ENCODE measurements around the gene TENT4B. TPM values are rescaled to one million over a fixed set of nuclear protein-coding genes. Genes with fewer than 3 reads are reported as not detected.

TENT4B gene
- total RNA-seq: 10 to 100 TPM; 10.7 to 15.6 (median 13.2) TPM

DNA sequence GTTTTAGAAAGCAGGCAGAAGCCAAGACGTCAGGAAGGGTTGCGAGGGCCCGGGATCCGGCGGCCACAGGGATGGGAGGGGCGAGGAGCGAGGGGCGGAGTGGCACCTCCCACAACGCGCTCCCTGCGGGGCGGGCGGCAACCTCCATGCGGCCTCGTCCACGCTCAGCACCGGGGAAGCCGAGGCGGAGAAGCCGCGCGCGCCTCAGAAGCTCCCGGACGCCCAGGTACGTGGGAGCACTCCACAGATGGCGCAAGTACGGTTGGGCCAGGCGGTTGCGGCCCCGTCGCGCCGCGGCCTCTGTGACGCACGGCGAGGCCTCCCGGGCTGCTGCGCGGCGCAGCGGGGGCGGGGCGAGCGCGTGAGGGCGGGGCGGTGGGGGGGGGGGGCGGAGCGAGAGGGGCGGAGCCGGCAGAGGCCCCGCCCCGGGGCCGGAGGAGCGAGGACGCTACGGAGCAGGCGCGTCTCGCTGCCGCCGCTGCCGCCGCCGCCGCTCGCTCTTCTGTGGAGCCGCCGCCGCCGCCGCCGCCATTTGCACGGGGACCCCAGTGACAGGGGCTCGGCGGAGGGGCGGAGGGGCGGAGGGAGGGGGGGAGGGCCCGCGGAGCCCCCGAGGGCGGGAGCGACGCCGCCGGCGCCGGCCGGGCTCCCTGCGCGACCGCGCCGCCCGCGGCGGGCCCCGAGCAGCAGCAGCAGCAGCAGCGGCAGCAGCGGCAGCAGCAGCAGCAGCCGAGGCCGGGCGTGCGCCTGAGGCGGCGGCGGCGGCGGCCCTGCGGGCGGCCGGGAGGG lies at the start of gene TENT4B:
Gene TENT4B, plus strand, starts transcription at position 500 of the 789 bp plus-strand sequence. CDS start 316 bp downstream, outside the sequence.
- no peak for TF ChIP-seq CTCF (IDR thresholded peaks at IDR 0.05)
- DNase-seq (ENCODE audit: low spot score) (peak; percentile 38), ATAC-seq (ENCODE audit: low FRiP score) (peak; percentile 87)

GRCh38 chr16:50103764-50104163 lies 49.3 kb upstream of the TENT4B start:
- no peak for ATAC-seq (ENCODE audit: low FRiP score)
- TF ChIP-seq CTCF (IDR thresholded peaks at IDR 0.05): no peak
- DNase-seq (ENCODE audit: low spot score): no peak

DNA sequence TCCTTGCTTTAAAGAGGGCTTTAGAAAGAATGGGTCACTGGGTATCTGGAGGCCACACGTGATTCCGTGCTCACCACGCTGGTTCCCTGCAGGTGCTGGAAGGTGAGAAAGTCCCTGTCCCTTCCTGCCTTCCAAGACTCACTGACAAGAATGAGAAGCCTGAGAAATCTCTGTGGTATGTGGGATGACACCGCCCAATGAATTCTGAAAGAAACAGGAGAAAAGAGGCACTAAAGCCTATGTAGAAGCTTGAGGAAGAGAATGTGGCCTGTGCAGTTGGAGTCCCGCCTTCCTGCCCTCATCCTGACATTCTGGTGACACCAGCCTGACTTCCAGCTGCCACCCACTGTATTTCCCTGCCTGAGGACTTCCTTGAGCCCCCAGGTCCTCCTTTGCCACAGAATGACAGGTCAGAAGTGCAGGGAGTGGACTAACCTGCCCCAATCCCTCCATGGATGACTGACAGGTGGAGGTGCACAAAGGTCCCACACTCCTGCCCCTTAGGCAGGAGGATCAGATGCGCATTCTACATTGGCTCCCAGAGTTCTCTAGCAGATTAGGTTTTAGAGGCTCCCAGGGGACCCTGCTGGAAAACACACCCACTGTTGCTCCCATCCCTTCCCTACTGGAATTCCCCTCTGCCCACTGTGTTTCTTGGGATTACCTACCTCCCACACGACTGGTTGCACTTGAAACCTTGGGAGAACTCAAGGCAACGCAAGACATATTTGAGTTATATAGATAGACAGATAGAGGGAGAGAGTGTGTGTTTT lies 38.6 kb upstream of the TENT4B start:
- ATAC-seq (ENCODE audit: low FRiP score): no peak
- no peak for TF ChIP-seq CTCF (IDR thresholded peaks at IDR 0.05)
- no peak for DNase-seq (ENCODE audit: low spot score)

DNA sequence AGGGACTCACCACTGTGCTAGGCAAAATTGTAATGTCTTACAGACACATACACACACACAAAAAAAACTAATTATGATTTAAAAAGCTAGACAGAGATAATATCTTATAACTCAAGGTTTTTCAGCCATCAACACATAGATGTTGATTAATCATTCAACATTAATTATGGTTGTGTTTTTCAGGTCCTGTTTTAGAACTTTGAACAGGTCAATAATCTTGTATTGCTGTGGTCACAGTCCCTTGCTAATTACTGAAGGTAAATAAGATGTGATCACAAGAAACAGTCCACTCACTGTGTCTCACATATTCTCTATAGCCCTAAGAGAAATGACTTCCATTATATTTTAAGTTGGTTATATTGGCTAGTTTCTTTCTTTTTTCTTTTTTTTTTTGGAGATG lies 32.4 kb upstream of the TENT4B start:
- no peak for TF ChIP-seq CTCF (IDR thresholded peaks at IDR 0.05)
- DNase-seq (ENCODE audit: low spot score) (no peak), ATAC-seq (ENCODE audit: low FRiP score) (no peak)

DNA sequence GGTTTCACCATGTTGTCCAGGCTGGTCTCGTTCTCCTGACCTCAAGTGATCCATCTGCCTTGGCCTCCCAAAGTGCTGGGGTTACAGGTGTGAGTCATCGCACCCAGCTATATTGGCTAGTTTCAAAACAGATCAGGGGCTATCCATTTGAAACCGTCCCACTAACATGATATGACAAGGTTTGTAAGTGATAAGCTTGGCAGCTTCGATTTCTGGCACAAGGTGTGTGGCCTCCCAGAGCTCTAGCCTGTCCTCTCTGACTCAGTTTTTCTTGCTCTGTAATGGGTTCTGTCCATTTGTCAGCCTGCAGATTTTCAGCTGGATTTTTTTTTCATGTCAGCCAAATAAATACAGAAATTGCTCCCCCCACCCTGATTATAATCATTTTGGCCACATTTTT lies 31.8 kb upstream of the TENT4B start:
- ATAC-seq (ENCODE audit: low FRiP score): no peak
- TF ChIP-seq CTCF (IDR thresholded peaks at IDR 0.05): no peak

DNA sequence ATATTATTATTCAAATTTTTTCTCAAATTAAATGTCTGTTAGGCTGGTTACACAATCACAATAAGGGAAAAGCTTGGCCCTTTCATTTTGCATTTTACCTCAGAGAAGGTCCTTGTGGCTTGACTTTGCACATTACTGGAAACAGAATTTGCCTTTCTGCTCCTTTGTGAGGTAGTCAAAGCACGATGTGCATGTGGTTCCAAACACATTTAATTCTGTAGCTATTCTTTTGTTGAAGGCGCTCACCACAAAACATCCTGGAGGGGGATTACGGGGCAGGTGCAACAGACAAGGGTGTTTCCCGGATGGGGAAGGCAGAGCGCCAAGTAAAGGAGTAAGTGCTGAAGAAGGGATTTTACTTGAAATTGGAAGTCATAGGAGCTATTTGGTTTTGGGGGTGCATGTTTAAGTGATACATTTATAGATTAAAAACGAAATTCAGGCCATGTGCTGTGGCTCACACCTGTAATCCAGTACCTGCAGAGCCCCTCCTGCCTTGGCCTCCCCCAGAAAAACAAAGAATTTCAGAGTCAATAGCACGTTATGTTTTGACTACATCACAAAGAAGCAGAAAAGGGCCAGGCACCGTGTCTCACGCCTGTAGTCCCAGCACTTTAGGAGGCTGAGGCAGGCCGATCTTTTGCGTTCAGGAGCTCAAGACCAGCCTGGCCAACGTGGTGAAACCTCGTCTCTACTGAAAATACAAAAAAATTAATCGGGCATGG lies 31.2 kb upstream of the TENT4B start:
- DNase-seq (ENCODE audit: low spot score) (no peak), ATAC-seq (ENCODE audit: low FRiP score) (no peak)
- no peak for TF ChIP-seq CTCF (IDR thresholded peaks at IDR 0.05)

More for the DNA sequence above, 31.8 kb upstream of the TENT4B start:
- no peak for DNase-seq (ENCODE audit: low spot score)

Data from omental fat pad (tissue), 4 donors.